ENCODE results near the gene UBR4. TPM values are rescaled to one million over a fixed set of nuclear protein-coding genes. Genes with fewer than 3 reads are reported as not detected.

The UBR4 gene
- total RNA-seq, 4 donors from 2014 or later, result 214 to 324 (median 272) TPM

DNA sequence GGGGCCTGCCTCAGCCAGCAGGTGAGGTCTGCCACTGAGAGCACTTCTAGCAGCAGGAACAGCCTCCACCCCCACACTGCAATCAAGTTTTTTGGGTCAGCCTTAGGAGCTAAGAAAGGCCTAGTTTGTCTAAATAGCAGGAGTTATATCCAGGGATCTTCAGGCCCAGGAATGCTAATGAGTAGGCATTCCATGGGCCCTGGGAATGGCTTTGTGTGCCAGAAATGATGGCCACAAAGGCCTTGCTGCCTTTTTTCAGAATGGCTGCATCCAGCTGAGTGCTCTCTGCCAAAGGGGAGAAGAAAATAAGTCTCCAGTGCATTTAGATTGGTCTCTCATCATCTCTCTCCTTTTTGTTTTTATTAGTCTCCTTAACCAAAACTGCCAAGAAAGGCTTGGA, 44.4 kb upstream of the UBR4 start:
- Histone ChIP-seq H3K4me1 (peaks cover 38% of the 10 kb centered on the region), H3K27me3 (no peaks in the 10 kb centered on the region), H3K36me3 (peaks cover 43% of the 10 kb centered on the region), H3K27ac (no peak overlapping the region), H3K4me3 (no peak overlapping the region), H3K9me3 (no peaks in the 10 kb centered on the region)
- TF ChIP-seq CTCF (IDR thresholded peaks at IDR 0.05) (no peak), EP300 (IDR thresholded peaks at IDR 0.05) (no peak), POLR2A (IDR thresholded peaks at IDR 0.05) (no peak), POLR2AphosphoS5 (IDR thresholded peaks at IDR 0.05) (no peak)
- no peak for DNase-seq (ENCODE audit: low spot score in 2 of 2)

GRCh38 chr1:19251305-19252196, 41.5 kb upstream of the UBR4 start, which contains the start of the genes EMC1 and MRTO4:
Gene EMC1, minus strand, starts transcription at chr1:19251524. Its CDS starts 15 bp downstream, at chr1:19251509.
Gene MRTO4, plus strand, starts transcription at chr1:19251805. Its CDS starts 31 bp downstream, at chr1:19251836.
- peak within 1 kb of the TSS; percentile 94 for H3K27ac ChIP-seq
- 0% methylated on average over 12 of the region's 81 CpGs for WGBS
- H3K4me1 ChIP-seq, result peaks cover 38% of the 10 kb centered on the region
- H3K9me3 ChIP-seq, result no peaks in the 10 kb centered on the region
- peaks cover 20% of the 10 kb centered on the region for H3K36me3 ChIP-seq
- H3K27me3 ChIP-seq, result no peaks in the 10 kb centered on the region
- TF ChIP-seq EP300 (IDR thresholded peaks at IDR 0.05) (no peak), POLR2AphosphoS5 (IDR thresholded peaks at IDR 0.05) (peak in 2 of 3 donors; percentile 21 to 37), POLR2A (IDR thresholded peaks at IDR 0.05) (peak in 1 of 2 donors; percentile 33), CTCF (IDR thresholded peaks at IDR 0.05) (no peak)
- peak; percentile 87 to 93 for DNase-seq (ENCODE audit: low spot score in 2 of 2)
- H3K4me3 ChIP-seq, result peak within 1 kb of the TSS; percentile 93

GRCh38 chr1:19250629-19251304, 40.7 kb upstream of the UBR4 start:
- Histone ChIP-seq H3K27me3 (no peaks in the 10 kb centered on the region), H3K4me1 (peaks cover 38% of the 10 kb centered on the region), H3K27ac (peak overlapping the region; percentile 94), H3K4me3 (peak overlapping the region; percentile 93), H3K9me3 (no peaks in the 10 kb centered on the region), H3K36me3 (peaks cover 12% of the 10 kb centered on the region)
- TF ChIP-seq EP300 (IDR thresholded peaks at IDR 0.05) (no peak), CTCF (IDR thresholded peaks at IDR 0.05) (no peak), POLR2A (IDR thresholded peaks at IDR 0.05) (no peak), POLR2AphosphoS5 (IDR thresholded peaks at IDR 0.05) (no peak)
- no peak for DNase-seq (ENCODE audit: low spot score in 2 of 2)
- WGBS, result 11% methylated on average over 14 of the region's 14 CpGs

GRCh38 chr1:19240673-19241538, 30.8 kb upstream of the UBR4 start:
- Histone ChIP-seq H3K27me3 (no peaks in the 10 kb centered on the region), H3K4me3 (no peak overlapping the region), H3K36me3 (peaks cover 90% of the 10 kb centered on the region), H3K9me3 (no peaks in the 10 kb centered on the region), H3K27ac (peak overlapping the region; percentile 22), H3K4me1 (no peaks in the 10 kb centered on the region)
- peak in 1 of 2 donors; percentile 79 for DNase-seq (ENCODE audit: low spot score in 2 of 2)
- 58% methylated on average over 7 of the region's 7 CpGs for WGBS
- no peak for TF ChIP-seq POLR2AphosphoS5 (IDR thresholded peaks at IDR 0.05)
- TF ChIP-seq EP300 (IDR thresholded peaks at IDR 0.05), result no peak
- peak; percentile 80 to 97 for TF ChIP-seq CTCF (IDR thresholded peaks at IDR 0.05)
- no peak for TF ChIP-seq POLR2A (IDR thresholded peaks at IDR 0.05)

Data from suprapubic skin (tissue), 4 donors.